ENCODE measurements around the gene ZCCHC7.

DNA sequence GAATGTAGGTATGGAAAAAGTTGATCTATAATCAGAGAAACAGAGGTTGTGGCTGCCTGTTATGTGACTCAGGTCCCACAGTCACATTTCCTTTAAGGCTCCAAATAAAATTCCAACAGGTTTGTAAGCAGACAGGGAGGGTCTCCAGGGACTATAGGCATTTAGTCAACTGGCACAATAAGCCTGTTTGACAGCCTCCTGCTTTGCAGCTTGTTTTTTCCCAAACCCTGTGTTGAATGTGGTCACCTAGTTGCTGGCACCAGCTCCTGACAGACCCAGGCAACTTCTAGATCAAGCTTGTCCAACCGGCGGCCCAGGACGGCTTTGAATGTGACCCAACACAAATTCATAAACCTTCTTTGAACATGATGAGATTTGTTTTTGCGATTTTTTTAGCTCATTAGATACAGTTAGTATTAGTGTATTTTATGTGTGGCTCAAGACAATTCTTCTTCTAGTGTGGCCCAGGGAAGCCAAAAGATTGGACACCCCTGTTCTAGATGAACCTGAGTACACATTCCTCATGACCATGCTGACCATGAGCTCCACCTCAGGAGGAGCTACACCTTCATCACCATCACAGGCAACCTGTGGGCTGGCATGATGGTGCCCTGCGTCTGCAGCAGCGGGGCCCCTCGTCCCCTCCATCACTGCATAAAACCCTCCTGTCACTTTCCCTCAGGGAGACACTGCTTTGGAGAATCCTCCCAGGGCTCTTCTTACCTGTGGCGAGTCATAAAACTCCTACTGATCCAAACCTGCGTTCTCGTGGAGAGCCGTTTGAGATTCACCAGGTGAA, 286.4 kb downstream of the ZCCHC7 start:
- TF ChIP-seq, protein P1, sequence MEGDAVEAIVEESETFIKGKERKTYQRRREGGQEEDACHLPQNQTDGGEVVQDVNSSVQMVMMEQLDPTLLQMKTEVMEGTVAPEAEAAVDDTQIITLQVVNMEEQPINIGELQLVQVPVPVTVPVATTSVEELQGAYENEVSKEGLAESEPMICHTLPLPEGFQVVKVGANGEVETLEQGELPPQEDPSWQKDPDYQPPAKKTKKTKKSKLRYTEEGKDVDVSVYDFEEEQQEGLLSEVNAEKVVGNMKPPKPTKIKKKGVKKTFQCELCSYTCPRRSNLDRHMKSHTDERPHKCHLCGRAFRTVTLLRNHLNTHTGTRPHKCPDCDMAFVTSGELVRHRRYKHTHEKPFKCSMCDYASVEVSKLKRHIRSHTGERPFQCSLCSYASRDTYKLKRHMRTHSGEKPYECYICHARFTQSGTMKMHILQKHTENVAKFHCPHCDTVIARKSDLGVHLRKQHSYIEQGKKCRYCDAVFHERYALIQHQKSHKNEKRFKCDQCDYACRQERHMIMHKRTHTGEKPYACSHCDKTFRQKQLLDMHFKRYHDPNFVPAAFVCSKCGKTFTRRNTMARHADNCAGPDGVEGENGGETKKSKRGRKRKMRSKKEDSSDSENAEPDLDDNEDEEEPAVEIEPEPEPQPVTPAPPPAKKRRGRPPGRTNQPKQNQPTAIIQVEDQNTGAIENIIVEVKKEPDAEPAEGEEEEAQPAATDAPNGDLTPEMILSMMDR (conservative IDR thresholded peaks at IDR 0.05; ENCODE audit: low read length), result no peak
- no peak for TF ChIP-seq EZH2phosphoT487 (IDR thresholded peaks at IDR 0.05; ENCODE audit: borderline replicate concordance, low read depth, low read length)

Data from OCI-LY7 (cell line).